Measurements from ENCODE around the gene TIAM1.

- TF ChIP-seq CTCF (IDR thresholded peaks at IDR 0.05): no peak
- TF ChIP-seq EP300 (IDR thresholded peaks at IDR 0.05): no peak
Measured at GRCh38 chr21:31107176-31107785, 236.8 kb downstream of the TIAM1 start.

Measured in gastroesophageal sphincter (tissue), 3 donors.